ENCODE results near the gene CTBP2.
A peak's percentile ranks its signal among the peaks of the same experiment; 100 is the strongest.

GRCh38 chr10:125011926-125012705, 148.2 kb downstream of the CTBP2 start:
- TF ChIP-seq, protein P1, sequence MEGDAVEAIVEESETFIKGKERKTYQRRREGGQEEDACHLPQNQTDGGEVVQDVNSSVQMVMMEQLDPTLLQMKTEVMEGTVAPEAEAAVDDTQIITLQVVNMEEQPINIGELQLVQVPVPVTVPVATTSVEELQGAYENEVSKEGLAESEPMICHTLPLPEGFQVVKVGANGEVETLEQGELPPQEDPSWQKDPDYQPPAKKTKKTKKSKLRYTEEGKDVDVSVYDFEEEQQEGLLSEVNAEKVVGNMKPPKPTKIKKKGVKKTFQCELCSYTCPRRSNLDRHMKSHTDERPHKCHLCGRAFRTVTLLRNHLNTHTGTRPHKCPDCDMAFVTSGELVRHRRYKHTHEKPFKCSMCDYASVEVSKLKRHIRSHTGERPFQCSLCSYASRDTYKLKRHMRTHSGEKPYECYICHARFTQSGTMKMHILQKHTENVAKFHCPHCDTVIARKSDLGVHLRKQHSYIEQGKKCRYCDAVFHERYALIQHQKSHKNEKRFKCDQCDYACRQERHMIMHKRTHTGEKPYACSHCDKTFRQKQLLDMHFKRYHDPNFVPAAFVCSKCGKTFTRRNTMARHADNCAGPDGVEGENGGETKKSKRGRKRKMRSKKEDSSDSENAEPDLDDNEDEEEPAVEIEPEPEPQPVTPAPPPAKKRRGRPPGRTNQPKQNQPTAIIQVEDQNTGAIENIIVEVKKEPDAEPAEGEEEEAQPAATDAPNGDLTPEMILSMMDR (IDR thresholded peaks at IDR 0.05 in 8 of 11, conservative IDR thresholded peaks at IDR 0.05 in 3 of 11), result no peak
- TF ChIP-seq POLR2A (IDR thresholded peaks at IDR 0.05) (no peak), POLR2AphosphoS5 (IDR thresholded peaks at IDR 0.05) (peak in 1 of 3 donors; percentile 18)

All from spleen (tissue), 7 donors.